Liver (tissue), 9 donors: ENCODE results near the gene BCAS2. TPM values are rescaled to one million over a fixed set of nuclear protein-coding genes. Genes with fewer than 3 reads are reported as not detected.

Source experiments
- DNase-seq: peaks from one replicate; pipeline ENCODE4 v3.0.0-alpha.2; 2017; ENCODE audit warnings: low spot score
- H3K27ac ChIP-seq, 2 donors: one replicate each; pipeline ENCODE4 v1.7.0; 2013; ENCODE audit warnings: inconsistent platforms in 2 of 2, low read length in 2 of 2, control low read depth in 1 of 2, low read depth in 1 of 2, mild to moderate bottlenecking in 1 of 2
- H3K27me3 ChIP-seq, 4 donors: one replicate each; pipeline versions ENCODE4 v1.6.1 to v1.7.0; 2013; ENCODE audit warnings: low read length in 3 of 4, inconsistent platforms in 1 of 4, mild to moderate bottlenecking in 1 of 4, moderate library complexity in 1 of 4; ENCODE audit not compliant: control insufficient read depth in 4 of 4, insufficient read depth in 4 of 4
- H3K36me3 ChIP-seq, 4 donors: one replicate each; pipeline versions ENCODE4 v1.6.1 to v1.7.0; 2013; ENCODE audit warnings: low read length in 3 of 4, mild to moderate bottlenecking in 3 of 4, low read depth in 1 of 4, moderate library complexity in 1 of 4; ENCODE audit not compliant: control insufficient read depth in 4 of 4, insufficient read depth in 3 of 4
- H3K4me1 ChIP-seq, 4 donors: one replicate each; pipeline versions ENCODE4 v1.6.1 to v1.7.0; 2013; ENCODE audit warnings: low read length in 3 of 4, mild to moderate bottlenecking in 3 of 4, moderate library complexity in 1 of 4; ENCODE audit not compliant: control insufficient read depth in 4 of 4, insufficient read depth in 4 of 4
- H3K4me3 ChIP-seq, 3 donors: one replicate each; pipeline versions ENCODE4 v1.6.1 to v1.7.0; 2013; ENCODE audit warnings: low read length in 3 of 3, control low read depth in 1 of 3, low read depth in 1 of 3, mild to moderate bottlenecking in 1 of 3
- H3K9ac ChIP-seq, 2 donors: one replicate each; pipeline ENCODE4 v1.7.0; 2013; ENCODE audit warnings: low read length in 2 of 2, mild to moderate bottlenecking in 2 of 2, moderate library complexity in 2 of 2, control low read depth in 1 of 2, low read depth in 1 of 2
- H3K9me3 ChIP-seq, 4 donors: one replicate each; pipeline versions ENCODE4 v1.6.1 to v1.7.0; 2013; ENCODE audit warnings: low read length in 3 of 4; ENCODE audit not compliant: control insufficient read depth in 4 of 4
- EGR1 ChIP-seq, 2 donors: IDR thresholded peaks; 2 replicates each; pipeline ENCODE4 v1.6.1; 2016 to 2018; ENCODE audit warnings: antibody characterized with exemption in 2 of 2, low read depth in 2 of 2
- FOXA1 ChIP-seq: IDR thresholded peaks from 2 replicates; pipeline ENCODE4 v1.6.1; 2016; ENCODE audit warnings: antibody characterized with exemption
- FOXA2 ChIP-seq: IDR thresholded peaks from 2 replicates; pipeline ENCODE4 v1.6.1; 2016; ENCODE audit warnings: antibody characterized with exemption
- GABPA ChIP-seq, 2 donors: IDR thresholded peaks in 1 of 2; conservative IDR thresholded peaks in 1 of 2; 2 replicates each; pipeline ENCODE4 v1.6.1; 2016; ENCODE audit warnings: antibody characterized with exemption in 2 of 2, mild to moderate bottlenecking in 1 of 2, moderate library complexity in 1 of 2
- HNF4G ChIP-seq: IDR thresholded peaks from 2 replicates; pipeline ENCODE4 v1.6.1; 2016; ENCODE audit warnings: antibody characterized with exemption
- JUND ChIP-seq, 2 donors: IDR thresholded peaks; 2 replicates each; pipeline ENCODE4 v1.6.1; 2016; ENCODE audit warnings: antibody characterized with exemption in 2 of 2
- NR2F2 ChIP-seq: IDR thresholded peaks from 2 replicates; pipeline ENCODE4 v1.6.1; 2016; ENCODE audit warnings: antibody characterized with exemption
- SP1 ChIP-seq: IDR thresholded peaks from 2 replicates; pipeline ENCODE4 v1.6.1; 2018; ENCODE audit warnings: antibody characterized with exemption, mild to moderate bottlenecking
- TAF1 ChIP-seq: conservative IDR thresholded peaks from 2 replicates; pipeline ENCODE4 v1.6.1; 2016; ENCODE audit warnings: antibody characterized with exemption, mild to moderate bottlenecking
- YY1 ChIP-seq: IDR thresholded peaks from 2 replicates; pipeline ENCODE4 v1.6.1; 2016; ENCODE audit warnings: antibody characterized with exemption, mild to moderate bottlenecking
- WGBS: extraction: QIAGEN DNeasy Blood & Tissue Kit; methylation state at CpG from one replicate; pipeline ENCODE4 v1.1.7; 2013; 5-methylcytosine and 5-hydroxymethylcytosine counted together
- polyA plus RNA-seq, 2 donors: library from polyadenylated mRNA; stranded (reverse) in 1 of 2; unstranded in 1 of 2; fragments of 200-250 nt in 1 of 2; fragments of >200 nt in 1 of 2; fragmentation: Nextera tagmentation in 1 of 2; extraction: Ambion mirVana in 1 of 2; gene quantifications; one replicate each; pipeline versions ENCODE4 v1.2.1 to v1.2.3, GENCODE V29; 2013 to 2015
- total RNA-seq, 2 donors: library from RNA; depleted of rRNA; stranded (reverse); fragments of >200 nt; gene quantifications; one replicate each; pipeline ENCODE4 v1.2.3, GENCODE V29; 2014
- TF ChIP-seq, protein P1 (sequence below): IDR thresholded peaks from 2 replicates; pipeline ENCODE4 v1.6.1; 2016; ENCODE audit warnings: antibody characterized with exemption
- TF ChIP-seq, protein P2 (sequence below): IDR thresholded peaks from 2 replicates; pipeline ENCODE4 v1.6.1; 2016; ENCODE audit warnings: antibody characterized with exemption
- TF ChIP-seq, protein P3 (sequence below): fragments of 150-350 bp; IDR thresholded peaks from 2 replicates; pipeline ENCODE4 v1.5.1; 2017; ENCODE audit warnings: improper control_type of control experiment, low read depth, low read length; ENCODE audit not compliant: missing input control
- TF ChIP-seq, protein P4 (sequence below): IDR thresholded peaks from 2 replicates; pipeline ENCODE4 v1.6.1; 2016; ENCODE audit warnings: antibody characterized with exemption, mild to moderate bottlenecking
- donor health status: healthy.
- donor health status: healthy.
- donor health status: healthy.
- donor health status: healthy.
- donor health status: healthy.

The BCAS2 gene
- total and polyA plus RNA-seq, 4 donors: 15.7 to 33.5 (median 18.0) TPM

DNA sequence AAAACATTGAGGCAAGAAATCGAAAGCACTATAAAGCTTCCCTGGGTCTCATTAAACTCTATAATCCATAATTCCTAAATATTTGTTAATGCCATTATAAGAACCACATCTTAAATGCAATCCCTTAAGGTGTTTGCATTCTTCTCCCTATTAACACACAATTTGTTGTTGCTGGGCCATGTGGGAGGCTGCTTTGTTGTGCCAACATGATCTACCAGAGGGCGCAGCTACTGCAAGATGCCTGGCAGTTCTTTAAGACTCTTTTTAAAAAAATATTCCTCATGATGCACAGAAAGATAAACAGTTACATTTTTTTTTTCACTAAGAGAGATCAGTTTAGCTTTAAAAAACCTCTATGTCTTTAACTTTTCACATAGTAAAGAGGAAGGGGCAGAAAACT, 39.0 kb upstream of the BCAS2 start:
- no peak overlapping the region for H3K27ac ChIP-seq
- 98% methylated on average over 2 of the region's 2 CpGs for WGBS
- H3K9ac ChIP-seq: no peak overlapping the region
- H3K36me3 ChIP-seq: peaks cover 0 to 5% (median under 1%) of the 10 kb centered on the region in 4 donors
- no peaks in the 10 kb centered on the region for H3K27me3 ChIP-seq
- DNase-seq: no peak
- no peak overlapping the region for H3K4me3 ChIP-seq
- no peaks in the 10 kb centered on the region for H3K9me3 ChIP-seq
- TF ChIP-seq TAF1: no peak
- TF ChIP-seq, protein P1, sequence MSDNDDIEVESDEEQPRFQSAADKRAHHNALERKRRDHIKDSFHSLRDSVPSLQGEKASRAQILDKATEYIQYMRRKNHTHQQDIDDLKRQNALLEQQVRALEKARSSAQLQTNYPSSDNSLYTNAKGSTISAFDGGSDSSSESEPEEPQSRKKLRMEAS: no peak
- no peak for TF ChIP-seq FOXA2
- TF ChIP-seq, protein P2, sequence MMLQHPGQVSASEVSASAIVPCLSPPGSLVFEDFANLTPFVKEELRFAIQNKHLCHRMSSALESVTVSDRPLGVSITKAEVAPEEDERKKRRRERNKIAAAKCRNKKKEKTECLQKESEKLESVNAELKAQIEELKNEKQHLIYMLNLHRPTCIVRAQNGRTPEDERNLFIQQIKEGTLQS: no peak
- TF ChIP-seq FOXA1: no peak
- TF ChIP-seq YY1: no peak
- no peaks in the 10 kb centered on the region for H3K4me1 ChIP-seq

DNA sequence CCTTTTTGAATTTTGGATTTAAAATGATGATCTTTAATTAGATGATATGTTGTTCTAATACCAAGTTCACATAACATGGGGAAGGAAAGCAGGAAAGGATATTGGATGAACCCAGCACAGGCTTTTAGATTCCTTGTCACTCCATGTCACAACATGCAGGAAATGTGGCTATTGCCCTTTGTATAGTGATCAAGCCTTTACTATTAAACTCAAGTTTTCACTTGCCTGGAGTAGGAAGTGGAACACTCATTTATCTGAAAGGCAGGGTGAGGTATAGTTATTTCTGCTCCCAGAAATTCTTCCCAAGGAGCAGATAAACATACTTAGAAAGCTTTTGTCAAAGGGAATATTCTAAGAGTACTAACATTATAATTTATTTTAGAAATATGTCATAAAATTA, 37.2 kb upstream of the BCAS2 start:
- Histone ChIP-seq H3K36me3 (peaks cover 0 to 6% (median under 1%) of the 10 kb centered on the region in 4 donors), H3K27ac (no peak overlapping the region), H3K4me3 (no peak overlapping the region)

DNA sequence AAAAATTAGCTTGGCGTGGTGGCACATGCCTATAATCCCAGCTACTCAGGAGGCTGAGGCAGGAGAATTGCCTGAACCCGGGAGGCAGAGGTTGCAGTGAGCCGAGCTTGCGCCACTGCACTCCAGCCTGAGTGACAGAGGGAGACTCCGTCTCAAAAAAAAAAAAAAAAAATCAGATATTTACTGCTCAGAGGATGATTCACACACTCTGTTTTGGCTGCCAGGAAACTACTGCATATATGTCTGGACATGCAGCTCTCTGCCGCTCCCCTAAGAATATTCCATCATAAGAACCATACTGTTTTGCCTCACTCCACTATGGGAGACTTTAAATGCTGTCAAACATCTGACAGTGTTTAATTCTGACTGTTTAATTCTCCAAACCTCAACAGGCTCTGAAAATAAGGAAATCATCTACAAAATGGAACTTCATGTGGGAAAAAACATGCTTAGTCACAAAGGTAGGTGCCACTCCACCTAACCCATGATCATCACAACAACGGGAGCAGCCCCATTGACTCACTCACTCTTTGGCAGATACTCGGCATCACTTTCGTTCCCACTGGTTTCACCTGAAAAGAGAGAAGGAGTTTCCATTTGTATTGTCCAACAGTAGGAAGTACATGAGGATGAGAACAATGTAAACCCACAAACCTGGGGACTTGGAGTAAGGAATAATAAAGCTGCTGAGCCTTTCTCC, 29.3 kb upstream of the BCAS2 start:
- Histone ChIP-seq H3K4me3 (no peak overlapping the region), H3K27me3 (no peaks in the 10 kb centered on the region), H3K27ac (no peak overlapping the region), H3K9ac (no peak overlapping the region), H3K4me1 (no peaks in the 10 kb centered on the region), H3K36me3 (peaks cover 0 to 3% (median 1%) of the 10 kb centered on the region in 4 donors), H3K9me3 (no peaks in the 10 kb centered on the region)
- WGBS: 96% methylated on average over 9 of the region's 9 CpGs
- DNase-seq: no peak
- TF ChIP-seq SP1: no peak
- no peak for TF ChIP-seq FOXA2
- TF ChIP-seq, protein P3, sequence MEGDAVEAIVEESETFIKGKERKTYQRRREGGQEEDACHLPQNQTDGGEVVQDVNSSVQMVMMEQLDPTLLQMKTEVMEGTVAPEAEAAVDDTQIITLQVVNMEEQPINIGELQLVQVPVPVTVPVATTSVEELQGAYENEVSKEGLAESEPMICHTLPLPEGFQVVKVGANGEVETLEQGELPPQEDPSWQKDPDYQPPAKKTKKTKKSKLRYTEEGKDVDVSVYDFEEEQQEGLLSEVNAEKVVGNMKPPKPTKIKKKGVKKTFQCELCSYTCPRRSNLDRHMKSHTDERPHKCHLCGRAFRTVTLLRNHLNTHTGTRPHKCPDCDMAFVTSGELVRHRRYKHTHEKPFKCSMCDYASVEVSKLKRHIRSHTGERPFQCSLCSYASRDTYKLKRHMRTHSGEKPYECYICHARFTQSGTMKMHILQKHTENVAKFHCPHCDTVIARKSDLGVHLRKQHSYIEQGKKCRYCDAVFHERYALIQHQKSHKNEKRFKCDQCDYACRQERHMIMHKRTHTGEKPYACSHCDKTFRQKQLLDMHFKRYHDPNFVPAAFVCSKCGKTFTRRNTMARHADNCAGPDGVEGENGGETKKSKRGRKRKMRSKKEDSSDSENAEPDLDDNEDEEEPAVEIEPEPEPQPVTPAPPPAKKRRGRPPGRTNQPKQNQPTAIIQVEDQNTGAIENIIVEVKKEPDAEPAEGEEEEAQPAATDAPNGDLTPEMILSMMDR: no peak
- TF ChIP-seq, protein P1: no peak
- TF ChIP-seq GABPA (IDR thresholded peaks at IDR 0.05 in 1 of 2, conservative IDR thresholded peaks at IDR 0.05 in 1 of 2): no peak
- TF ChIP-seq, protein P4, sequence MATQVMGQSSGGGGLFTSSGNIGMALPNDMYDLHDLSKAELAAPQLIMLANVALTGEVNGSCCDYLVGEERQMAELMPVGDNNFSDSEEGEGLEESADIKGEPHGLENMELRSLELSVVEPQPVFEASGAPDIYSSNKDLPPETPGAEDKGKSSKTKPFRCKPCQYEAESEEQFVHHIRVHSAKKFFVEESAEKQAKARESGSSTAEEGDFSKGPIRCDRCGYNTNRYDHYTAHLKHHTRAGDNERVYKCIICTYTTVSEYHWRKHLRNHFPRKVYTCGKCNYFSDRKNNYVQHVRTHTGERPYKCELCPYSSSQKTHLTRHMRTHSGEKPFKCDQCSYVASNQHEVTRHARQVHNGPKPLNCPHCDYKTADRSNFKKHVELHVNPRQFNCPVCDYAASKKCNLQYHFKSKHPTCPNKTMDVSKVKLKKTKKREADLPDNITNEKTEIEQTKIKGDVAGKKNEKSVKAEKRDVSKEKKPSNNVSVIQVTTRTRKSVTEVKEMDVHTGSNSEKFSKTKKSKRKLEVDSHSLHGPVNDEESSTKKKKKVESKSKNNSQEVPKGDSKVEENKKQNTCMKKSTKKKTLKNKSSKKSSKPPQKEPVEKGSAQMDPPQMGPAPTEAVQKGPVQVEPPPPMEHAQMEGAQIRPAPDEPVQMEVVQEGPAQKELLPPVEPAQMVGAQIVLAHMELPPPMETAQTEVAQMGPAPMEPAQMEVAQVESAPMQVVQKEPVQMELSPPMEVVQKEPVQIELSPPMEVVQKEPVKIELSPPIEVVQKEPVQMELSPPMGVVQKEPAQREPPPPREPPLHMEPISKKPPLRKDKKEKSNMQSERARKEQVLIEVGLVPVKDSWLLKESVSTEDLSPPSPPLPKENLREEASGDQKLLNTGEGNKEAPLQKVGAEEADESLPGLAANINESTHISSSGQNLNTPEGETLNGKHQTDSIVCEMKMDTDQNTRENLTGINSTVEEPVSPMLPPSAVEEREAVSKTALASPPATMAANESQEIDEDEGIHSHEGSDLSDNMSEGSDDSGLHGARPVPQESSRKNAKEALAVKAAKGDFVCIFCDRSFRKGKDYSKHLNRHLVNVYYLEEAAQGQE: no peak
- no peak for TF ChIP-seq FOXA1
- TF ChIP-seq HNF4G: no peak
- no peak for TF ChIP-seq NR2F2

More for the DNA sequence above, 37.2 kb upstream of the BCAS2 start:
- no peak for DNase-seq
- H3K4me1 ChIP-seq: no peaks in the 10 kb centered on the region
- H3K27me3 ChIP-seq: no peaks in the 10 kb centered on the region
- no peaks in the 10 kb centered on the region for H3K9me3 ChIP-seq
- no peak for TF ChIP-seq FOXA2
- TF ChIP-seq EGR1 (IDR thresholded peaks at IDR 0.05; ENCODE audit: low read depth in 2 of 2): no peak
- TF ChIP-seq JUND (IDR thresholded peaks at IDR 0.05): no peak
- TF ChIP-seq, protein P1: no peak
- TF ChIP-seq, protein P2: no peak
- TF ChIP-seq NR2F2: no peak
- no peak overlapping the region for H3K9ac ChIP-seq
